ENCODE results near the gene PNKP.

PNKP gene

DNA sequence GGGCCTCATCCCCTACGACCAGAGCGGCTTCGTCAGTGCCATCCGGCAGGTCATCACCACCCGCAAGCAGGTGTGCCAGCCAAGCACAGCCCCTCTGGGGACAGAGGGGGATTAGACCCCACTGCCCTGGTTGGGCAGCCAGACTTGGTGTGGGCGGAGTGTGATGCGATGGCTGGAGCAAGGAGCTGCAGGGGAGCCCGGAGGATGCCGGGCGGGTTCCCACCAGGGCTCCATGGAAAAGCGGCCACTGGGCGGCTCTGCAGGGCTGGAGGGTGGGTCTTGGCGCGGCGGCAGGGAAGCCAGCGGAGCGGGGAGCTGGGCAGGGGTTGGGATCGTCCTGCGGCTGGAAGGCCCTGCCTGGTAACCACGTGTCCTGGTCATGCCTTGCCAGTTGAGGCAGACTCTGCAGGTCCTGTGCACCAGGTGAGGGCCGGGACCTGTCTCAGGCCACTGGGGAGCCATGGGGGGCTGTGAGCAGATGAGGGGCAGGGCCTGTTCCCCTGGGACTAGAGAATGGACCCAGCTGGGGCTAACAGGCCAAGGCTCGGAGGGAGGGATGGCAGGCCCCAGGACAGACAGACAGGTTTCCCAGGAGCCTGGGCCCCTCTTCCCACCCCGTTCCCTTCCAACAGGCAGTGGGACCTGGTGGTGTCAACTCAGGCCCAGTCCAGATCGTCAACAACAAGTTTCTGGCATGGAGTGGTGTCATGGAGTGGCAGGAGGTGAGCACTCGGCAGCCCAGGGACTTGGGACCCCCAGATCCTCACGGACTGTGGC, 10.1 kb downstream of the PNKP start:
- no peak for FAIRE-seq

DNA sequence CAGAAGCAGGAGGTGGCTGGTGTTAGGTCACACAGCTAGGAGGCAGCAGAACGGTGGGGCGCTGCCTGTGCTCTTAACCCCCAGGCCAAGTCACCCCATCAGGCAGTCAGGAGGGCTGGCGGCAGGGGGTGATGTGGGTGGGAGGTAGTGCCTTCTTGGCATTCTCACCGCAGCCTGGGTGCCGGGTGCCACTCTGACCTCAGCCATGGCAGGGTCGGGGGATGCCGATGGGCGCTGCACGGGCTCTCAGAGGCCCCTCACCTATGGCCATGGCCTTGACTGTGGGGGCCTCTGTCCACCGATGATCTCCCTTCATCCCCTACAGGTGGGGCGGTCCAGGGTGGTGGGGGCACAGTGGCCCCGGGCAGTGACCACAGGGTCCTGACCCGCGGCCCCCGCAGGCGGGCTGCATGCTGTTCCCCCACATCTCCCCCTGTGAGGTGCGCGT, 10.8 kb downstream of the PNKP start:
- FAIRE-seq = no peak

DNA sequence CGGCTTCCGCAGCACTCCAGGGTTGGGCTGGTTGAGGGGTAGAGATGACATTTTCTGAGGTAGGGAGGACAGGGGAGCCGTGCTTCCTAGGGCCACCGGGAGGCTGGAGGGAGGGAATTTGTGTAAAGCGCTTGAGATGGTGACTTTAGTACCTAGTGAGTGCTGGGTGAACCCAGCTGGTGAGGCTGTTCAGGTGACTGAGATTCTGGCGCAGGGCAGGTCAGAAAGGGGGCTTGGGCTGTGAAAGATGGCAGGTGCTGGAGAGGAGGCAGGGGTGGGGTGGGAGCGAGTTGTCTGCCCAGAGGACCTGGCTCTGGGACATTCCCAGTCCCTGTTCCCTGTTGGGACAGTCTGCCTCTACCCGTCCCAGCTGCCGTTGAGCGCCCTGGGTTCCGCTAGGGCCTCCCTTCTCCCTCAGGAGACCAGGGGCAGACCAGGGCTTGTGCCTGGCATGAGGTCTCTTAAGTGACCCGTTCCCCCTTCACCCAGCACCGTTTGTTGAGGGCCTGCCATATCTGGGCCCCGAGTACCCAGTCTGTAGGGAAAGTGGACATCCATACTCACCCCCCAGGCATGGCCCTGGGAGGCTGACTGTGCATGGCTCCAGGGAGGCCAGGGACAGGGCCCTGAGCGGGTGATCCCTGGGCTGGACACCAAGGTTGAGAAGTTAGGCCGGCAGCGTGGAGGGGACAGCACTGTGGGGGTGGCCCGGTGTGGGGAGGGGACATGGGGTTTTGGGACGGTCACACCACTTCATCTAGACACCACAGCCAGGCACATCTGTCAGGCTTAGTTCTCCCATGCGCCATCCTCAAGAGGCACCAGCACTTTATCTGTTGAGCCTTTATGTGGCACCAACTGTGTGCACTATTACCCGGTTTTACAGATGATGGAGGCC, 11.5 kb downstream of the PNKP start:
- FAIRE-seq = no peak

DNA sequence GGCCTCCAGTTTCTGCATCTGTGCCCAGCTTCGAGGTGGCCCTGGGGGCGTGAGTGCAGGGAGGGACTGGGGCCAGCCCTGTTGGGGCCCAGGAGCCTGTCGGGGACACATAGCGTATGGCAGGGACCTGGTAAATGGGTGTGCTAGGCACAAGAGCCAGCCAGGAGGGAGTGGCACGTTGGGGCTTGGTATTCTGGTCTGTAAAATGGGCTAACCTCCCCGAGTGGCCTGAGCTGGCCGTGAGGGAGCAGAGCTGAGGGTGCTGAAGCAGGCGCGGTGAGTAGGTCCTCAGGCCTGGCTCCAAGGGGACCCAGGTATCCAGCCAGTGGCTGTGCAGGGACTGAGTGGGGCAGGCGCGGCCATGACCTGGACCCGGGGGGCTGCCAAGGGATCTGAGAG, 12.1 kb downstream of the PNKP start:
- no peak for FAIRE-seq

DNA sequence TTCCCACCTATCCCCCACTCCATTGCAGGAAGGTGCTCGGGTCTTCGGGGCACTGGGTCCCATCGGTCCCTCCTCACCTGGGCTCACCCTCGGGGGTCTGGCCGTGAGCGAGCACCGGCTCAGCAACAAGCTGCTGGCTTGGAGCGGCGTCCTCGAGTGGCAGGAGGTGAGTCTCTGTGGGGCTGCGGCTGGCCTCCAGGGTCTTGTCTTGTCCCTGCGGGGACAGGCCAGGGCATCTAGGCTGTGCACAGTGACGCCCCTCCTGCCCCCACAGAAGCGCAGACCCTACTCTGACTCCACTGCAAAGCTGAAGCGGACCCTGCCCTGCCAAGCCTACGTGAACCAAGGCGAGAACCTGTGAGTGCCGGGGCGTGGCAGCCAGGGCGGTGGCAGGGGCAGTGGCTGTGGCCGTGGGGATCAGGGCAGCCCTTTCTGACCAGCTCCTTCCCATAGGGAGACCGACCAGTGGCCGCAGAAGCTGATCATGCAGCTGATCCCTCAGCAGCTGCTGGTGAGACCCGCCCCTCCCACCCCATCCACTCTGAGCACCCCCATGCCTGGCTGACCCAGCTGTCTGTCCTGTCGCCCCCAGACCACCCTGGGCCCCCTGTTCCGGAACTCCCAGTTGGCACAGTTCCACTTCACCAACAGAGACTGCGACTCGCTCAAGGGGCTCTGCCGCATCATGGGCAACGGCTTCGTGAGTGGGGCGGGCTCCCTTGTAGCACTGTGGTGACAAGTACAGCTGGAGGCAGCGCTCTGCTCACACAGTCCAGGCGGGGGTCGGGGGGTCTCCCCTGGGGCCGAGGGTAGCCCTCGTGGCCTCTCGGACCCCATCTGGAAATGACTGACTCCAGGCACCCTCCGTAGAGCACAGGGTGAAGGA, 12.8 kb downstream of the PNKP start:
- no peak for FAIRE-seq

DNA sequence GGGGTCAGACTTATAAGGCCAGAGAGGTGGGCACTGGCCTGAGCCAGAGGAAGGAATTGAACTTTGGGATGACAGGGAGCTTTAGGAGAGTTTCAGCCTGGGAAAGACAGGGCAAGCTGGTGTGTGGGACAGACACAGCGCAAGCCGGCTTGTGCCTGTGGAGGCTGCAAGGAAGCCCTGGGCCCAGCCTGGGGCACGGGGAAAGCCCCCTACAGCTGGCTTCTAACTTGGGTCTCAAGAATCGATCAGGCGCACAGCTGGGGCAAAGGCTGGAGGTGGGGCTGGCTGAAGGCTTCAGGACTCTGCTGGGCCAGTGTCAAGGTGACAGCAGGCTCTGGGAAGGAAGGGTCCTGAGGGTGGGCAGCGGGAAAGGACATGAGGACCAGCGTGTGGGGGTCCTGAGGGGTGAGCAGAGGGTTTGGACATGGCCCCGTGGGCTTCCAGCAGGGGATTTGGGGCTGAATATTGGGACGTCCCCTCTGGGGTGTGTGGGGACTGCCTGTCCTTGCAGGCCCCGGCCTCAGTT, 13.5 kb downstream of the PNKP start:
- FAIRE-seq = no peak

DNA sequence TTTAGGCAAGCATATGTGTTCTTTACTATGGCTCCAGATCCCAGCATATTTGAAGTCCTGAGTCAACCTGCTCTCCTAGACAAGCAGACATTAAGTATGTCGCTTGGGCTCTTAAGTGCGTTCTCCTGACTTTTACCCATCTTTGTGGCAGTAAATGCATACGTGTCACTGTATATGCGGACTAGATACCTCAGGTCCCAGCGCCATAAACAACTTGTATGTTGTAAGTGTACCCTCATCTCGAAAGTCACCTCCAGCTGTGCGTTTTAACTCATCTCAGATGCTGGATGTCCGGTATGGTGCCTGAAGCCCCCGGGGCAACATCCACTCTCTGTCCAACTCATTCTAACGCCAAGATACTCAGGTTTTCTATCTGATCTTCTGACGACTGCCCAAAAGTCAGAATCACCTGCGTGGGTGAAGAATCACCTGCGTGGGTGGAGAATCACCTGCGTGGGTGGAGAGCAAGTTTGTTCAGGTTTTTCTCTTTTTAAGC, 14.7 kb downstream of the PNKP start:
- FAIRE-seq = no peak

DNA sequence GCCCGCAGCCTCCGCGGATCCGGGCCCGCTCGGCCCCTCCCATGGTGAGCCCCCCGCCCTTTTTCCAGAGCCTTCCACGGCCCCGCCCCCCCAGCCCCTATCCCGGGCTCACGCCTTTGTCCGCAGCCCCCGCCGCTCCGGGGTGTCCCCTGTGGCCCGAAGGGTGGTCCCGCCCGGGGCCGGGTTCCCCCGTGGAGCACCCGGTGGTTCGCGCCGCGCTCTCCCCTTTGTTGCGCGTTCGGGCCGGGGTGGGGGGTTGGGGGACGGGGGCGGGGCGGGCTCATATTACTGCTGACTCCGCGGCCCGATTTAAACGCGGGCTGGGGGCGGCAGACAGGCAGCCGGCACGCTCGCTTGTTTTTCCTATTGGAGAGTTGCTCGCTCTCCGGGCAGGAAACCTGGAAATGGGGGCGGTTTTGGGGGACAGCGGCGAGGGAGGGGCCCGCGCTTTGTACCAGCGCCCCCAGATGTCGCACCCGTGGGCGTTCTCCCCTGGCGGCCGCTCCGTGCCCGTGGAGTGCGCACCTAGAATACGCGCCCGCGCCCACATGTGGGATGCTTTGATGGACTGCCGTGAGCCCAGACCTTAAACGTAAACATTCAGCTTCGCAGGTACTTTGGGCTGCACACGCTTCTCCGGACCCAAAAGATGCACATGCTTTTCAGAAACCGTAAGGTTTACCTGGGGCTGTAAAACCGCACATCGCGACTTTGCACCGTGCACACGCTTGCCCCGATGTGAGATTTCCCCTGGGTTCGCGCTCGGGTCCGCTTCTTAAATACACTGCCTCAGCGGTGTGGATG, 15.7 kb downstream of the PNKP start:
- FAIRE-seq = no peak

DNA sequence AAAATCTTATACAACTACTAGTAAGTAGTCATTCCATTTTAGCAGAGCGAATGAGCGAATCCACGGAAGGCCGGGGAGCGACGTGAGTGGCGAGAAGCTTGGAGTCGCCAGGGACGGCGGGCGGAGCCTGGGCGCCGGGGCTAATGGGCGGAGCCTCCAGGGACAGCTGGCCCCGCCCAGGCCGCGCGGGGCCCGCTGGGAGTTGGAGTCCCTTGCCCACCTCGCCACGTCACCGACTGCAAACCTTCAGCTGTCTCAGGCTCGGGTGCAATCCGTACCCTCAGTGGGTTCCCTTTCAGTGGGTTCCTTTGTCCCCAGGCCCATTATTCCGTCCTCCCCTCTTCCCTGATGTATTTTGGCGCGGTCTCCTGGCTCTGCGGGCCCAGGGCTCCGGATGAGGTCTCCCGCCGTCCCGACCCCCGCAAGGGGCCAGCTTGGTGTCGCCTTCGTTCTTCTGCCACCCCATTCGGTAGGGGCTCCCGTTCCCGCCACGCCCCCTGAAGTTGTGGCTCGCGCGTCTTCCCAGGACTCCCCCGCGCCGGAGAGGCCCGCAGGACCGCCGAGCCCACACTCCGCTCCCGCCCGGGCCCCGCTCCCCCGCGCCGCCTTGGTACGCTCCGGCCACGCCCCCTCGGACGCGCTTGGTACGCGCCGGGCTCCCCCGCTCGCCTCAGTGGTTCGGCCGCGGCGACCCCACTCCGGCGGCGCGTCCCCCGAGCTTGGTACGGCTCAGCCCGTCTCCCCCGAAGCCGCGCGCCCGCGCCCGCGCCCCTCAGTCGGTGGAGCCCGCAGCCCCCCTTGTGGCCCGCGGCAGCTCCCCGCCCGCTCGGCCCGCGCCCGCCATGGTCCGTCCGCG, 16.7 kb downstream of the PNKP start, which contains the start of gene PTOV1:
Gene PTOV1, plus strand, starts transcription at position 673 of the 856 bp plus-strand sequence.
- no peak for FAIRE-seq

DNA sequence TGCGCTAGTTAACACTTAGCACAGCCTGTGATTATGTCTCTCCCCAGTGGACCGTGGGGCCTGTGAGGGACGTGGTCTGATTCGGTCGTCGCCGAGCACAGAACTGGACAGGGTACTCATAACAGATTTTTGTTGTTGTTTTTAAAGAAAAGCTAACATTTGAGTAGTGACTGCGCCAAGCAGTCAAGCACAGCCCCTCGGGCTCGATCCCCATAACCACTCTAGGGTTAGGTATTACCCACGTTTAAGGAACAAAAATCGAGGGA, 17.2 kb downstream of the PNKP start:
- no peak for FAIRE-seq

DNA sequence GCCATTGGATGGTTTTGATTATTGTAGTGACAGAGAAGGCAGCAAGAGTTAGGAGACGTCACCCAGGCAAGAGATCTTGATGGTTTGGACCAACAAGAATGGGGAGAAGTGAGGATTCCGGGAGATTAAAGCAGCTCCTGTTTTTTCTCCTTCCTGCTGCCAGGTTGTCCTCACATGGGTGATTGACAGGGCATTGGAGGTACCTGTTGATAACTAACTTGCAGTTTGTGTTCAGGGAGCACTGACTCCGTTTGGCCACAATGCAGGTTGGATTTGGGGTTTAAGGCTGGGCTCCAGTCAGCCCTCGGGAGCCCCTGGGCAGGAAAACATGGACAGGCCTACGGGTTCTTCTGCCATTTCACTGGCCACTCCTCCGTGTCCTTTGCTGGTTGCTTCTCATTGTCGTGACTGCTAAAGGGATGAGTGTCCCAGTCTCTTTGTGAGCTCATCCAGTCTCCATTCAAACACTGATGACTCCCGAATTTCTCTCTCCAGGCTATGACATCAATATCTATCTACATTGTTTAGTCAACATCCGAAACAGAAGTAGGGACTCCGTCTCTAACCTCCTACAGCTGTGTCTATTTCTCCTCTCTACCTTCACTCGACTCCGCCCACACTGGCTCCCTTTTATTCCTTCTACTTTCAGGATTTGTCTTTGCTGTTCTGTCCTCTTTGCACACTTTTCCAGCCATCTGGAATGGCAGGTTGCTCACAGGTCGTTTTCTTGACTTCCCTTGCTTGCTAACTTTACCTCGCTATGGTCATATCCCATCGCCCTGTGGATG, 17.7 kb downstream of the PNKP start:
- FAIRE-seq = no peak

DNA sequence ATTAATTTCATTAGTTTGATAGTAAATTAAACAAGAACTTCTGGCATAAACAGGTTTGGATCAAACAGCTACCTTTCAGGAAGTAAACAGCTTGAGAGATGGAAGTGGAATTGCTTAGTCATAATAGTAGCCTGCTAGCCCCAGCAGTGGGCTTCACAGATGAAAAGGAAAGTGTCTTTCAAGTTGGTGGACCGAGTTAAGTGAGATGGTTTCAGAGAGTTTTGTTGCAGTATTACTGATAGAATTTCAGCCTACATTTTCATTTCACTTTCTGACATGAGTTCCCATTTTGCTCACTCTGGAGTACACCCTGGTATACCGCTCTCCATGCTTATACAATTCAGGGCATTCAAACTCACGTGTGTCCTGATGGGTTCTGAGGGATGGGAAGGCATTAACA, 18.4 kb downstream of the PNKP start:
- no peak for FAIRE-seq

DNA sequence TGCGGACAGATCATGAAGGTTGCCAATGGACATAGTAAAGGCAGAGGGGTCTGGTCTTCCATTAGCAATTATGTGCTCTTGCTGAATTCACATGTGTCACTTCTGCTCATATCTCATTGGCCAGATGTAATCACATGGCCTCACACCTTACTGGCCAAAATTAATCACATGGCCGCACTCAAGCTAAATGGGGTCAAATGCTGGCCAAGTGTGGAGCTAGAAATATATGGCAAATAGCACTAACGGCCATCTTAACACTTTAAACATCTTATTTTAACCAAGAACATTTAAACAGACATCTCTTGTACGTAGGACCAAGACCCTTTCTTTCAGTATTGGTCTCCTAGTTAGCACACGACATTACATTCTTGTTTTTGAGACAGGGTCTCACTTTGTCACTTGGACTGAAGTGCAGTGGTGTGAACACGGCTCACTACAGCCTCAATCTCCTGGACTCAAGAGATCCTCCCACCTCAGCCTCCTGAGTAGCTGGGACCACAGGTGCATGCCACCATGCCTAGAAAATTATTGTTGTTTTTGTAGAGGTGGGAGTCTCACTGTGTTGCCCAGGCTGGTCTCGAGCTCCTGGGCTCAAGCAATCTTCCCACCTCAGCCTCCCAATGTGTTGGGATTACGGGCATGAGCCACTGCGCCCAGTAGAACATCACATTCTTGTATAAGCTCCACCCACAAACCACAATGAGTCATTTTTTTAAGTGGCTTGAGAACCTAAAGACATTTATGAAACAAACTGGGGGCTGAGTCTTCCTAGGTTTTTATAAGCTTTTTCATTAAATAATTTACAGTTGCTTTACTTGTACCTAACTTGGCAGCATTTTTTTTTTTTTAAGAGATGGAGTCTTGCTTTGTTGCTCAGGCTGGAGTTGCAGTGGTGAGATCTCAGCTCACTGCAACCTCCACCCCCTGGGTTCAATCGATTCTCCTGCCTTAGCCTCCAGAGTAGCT, 19.4 kb downstream of the PNKP start:
- FAIRE-seq = no peak

DNA sequence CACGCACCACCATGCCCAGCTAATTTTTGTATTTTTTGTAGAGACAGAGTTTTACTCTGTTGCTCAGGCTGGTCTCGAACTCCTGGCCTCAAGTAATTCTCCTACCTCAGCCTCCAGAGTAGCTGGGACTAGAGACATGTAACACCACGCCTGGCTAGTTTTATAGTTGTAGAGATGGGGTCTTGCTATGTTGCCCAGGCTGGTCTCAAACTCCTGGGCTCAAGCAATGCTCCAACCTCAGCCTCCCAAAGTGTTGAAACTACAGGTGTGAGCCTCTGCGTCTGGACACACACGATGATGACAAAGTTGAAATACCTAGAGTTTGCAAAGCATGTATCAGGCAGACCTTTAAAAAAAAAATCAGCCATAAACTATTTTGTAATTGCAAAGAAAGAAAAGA, 21.0 kb downstream of the PNKP start:
- FAIRE-seq = no peak

DNA sequence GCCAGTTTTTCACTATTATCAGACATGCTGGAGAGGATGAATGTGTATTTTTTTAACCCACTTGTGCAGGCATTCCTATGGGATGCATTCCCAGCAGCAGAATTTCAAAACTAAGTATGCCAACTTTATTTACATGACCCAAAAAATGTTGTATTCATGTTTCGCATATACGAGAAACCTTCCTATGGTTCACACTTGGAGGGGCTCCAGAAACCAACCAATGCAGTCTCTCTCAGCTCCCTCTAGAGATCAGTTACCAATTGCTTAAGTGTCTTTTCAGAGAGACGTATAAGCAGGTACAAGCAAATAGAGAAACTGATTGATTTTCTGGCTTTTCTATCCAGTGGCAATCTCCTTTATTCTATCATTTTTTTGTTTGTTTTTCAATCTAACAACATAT, 22.0 kb downstream of the PNKP start:
- FAIRE-seq = no peak

DNA sequence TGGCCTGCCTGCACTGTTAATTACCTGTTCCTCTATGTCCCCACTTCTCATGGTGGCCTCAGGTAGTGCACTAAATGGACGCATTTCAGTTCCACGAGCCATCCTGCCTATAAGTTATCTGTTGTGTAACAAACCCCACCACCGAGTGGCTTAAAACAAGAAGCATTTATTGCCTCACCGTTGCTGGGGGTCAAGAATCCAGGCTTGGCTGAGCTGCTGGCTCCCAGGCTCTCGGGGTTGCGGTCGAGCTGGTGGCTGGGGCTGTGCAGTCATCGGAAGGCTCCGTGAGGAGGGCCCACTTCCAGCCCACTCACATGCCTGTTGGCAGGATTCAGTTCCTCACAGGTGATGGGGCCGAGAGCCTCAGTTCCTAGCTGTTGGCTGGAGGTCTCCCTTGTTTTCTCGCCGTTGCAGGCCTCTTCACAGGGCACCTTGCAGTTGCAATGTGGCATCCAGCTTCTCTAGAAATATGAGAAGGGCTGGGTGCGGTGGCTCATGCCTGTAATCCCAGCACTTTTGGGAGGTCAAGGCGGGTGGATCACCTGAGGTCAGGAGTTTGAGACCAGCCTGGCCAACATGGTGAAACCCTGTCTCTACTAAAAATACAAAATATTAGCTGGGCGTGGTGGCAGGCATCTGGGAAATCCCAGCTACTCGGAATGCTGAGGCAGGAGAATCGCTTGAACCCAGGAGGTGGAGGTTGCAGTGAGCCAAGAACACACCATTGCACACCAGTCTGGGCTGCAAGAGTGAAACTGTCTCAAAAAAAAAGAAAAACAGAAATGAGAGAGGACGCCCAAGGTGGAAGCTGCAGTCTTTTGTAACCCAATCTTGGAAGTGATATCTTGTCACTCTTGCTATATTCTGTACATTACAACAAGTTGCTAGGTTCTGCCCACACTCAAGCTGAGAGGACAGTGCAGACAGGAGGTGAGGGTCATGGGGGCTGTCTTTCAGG, 23.0 kb downstream of the PNKP start:
- no peak for FAIRE-seq

DNA sequence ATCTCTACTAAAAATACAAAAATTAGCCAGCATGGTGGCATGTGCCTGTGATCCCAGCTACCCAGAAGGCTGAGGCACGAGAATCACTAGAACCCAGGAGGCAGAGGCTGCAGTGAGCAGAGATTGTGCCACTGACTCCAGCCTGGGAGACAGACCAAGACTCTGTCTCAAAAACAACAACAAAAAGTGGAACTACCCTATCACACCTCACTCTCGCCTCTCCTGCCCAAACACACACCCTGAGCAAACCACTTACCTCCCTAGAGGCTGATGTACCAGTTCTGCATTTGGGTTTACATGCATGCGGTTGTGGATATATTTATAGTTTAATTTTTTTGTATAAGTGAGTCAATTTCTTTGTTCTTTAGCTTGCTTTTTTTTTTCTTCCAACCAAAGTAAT, 24.1 kb downstream of the PNKP start:
- no peak for FAIRE-seq
